ENCODE measurements around the gene C1QTNF1.

GRCh38 chr17:79075861-79076406 lies 52.0 kb downstream of the C1QTNF1 start:
- TF ChIP-seq CTCF (optimal IDR thresholded peaks at IDR 0.05 in 1 of 3, IDR thresholded peaks at IDR 0.05 in 1 of 3, conservative IDR thresholded peaks at IDR 0.05 in 1 of 3; ENCODE audit: extremely low read depth in 1 of 3, insufficient read depth in 2 of 3, low read length in 3 of 3) (no peak), EZH2 (IDR thresholded peaks at IDR 0.05; ENCODE audit: low read length) (no peak)
